GM23338 (cell line): ENCODE results near the gene ACSF3. TPM values are rescaled to one million over a fixed set of nuclear protein-coding genes. Genes with fewer than 3 reads are reported as not detected.

Experiments used
- ATAC-seq: fragments of 200-7000 bp; cut with Tn5 transposase; 3 replicates; pipeline ENCODE4 v1.9.1; 2020
- DNase-seq: peaks from one replicate; pipeline ENCODE4 v3.0.0-alpha.2; 2015; ENCODE audit warnings: low spot score
- H2AFZ ChIP-seq: fragments of 200-600 bp; sonication (generic); 2 replicates; pipeline ENCODE4 v1.8.0; 2016; ENCODE audit warnings: antibody characterized with exemption, mild to moderate bottlenecking, moderate library complexity
- H3F3A ChIP-seq: fragments of 200-600 bp; sonication (generic); replicated peaks from 2 replicates; pipeline ENCODE4 v1.8.0; 2017; ENCODE audit warnings: antibody characterized with exemption, mixed run types, low read depth
- H3K27ac ChIP-seq: fragments of 200-600 bp; sonication (generic); 2 replicates; pipeline ENCODE4 v1.6.1; 2016; ENCODE audit warnings: low read depth
- H3K27me3 ChIP-seq: fragments of 200-600 bp; sonication (generic); 2 replicates; pipeline ENCODE4 v1.8.0; 2016; ENCODE audit warnings: mild to moderate bottlenecking, mixed run types, moderate library complexity; ENCODE audit not compliant: insufficient read depth
- H3K36me3 ChIP-seq: fragments of 200-600 bp; sonication (generic); 2 replicates; pipeline ENCODE4 v1.8.0; 2016; ENCODE audit warnings: mild to moderate bottlenecking; ENCODE audit not compliant: insufficient read depth
- H3K4me1 ChIP-seq: fragments of 200-600 bp; sonication (generic); 2 replicates; pipeline ENCODE4 v1.8.0; 2016; ENCODE audit warnings: mild to moderate bottlenecking, moderate library complexity; ENCODE audit not compliant: insufficient read depth
- H3K4me2 ChIP-seq: fragments of 200-600 bp; sonication (generic); 2 replicates; pipeline ENCODE4 v1.7.1; 2017; ENCODE audit warnings: mixed run types
- H3K4me3 ChIP-seq: fragments of 200-600 bp; sonication (generic); 2 replicates; pipeline ENCODE4 v1.6.1; 2016; ENCODE audit warnings: mixed run types
- H3K79me2 ChIP-seq: fragments of 200-600 bp; sonication (generic); replicated peaks from 2 replicates; pipeline ENCODE4 v1.8.0; 2017; ENCODE audit warnings: mild to moderate bottlenecking; ENCODE audit not compliant: insufficient read depth
- H3K9me2 ChIP-seq: fragments of 200-600 bp; sonication (generic); 2 replicates; pipeline ENCODE4 v1.8.0; 2017; ENCODE audit not compliant: insufficient read depth
- H4K20me1 ChIP-seq: fragments of 200-600 bp; sonication (generic); replicated peaks from 2 replicates; pipeline ENCODE4 v1.8.0; 2017; ENCODE audit warnings: mild to moderate bottlenecking; ENCODE audit not compliant: insufficient read depth
- H3K27ac Mint-ChIP-seq: 2 replicates; pipeline ENCODE4 v1.8.0; 2020; ENCODE audit warnings: inconsistent platforms, mild to moderate bottlenecking, moderate library complexity, mixed read lengths
- H3K27me3 Mint-ChIP-seq: 3 replicates; pipeline ENCODE4 v1.8.0; 2022; ENCODE audit warnings: low read depth, mild to moderate bottlenecking, moderate library complexity, mixed read lengths, inconsistent platforms; ENCODE audit not compliant: insufficient read depth, poor library complexity
- H3K36me3 Mint-ChIP-seq: 3 replicates; pipeline ENCODE4 v1.8.0; 2021; ENCODE audit warnings: low read depth, mild to moderate bottlenecking, inconsistent platforms, moderate library complexity, mixed read lengths
- H3K4me1 Mint-ChIP-seq: 3 replicates; pipeline ENCODE4 v1.8.0; 2020; ENCODE audit warnings: mild to moderate bottlenecking, inconsistent platforms, mixed read lengths
- H3K4me3 Mint-ChIP-seq: 3 replicates; pipeline ENCODE4 v1.8.0; 2021; ENCODE audit warnings: moderate library complexity, mild to moderate bottlenecking, inconsistent platforms, mixed read lengths
- H3K9me3 Mint-ChIP-seq: 3 replicates; pipeline ENCODE4 v1.8.0; 2020; ENCODE audit warnings: moderate library complexity, mild to moderate bottlenecking, inconsistent platforms, mixed read lengths
- CREB1 ChIP-seq: fragments of 250-450 bp; sonication (Bioruptor Pico); IDR thresholded peaks from 2 replicates; pipeline ENCODE4 v1.5.0; 2020; ENCODE audit warnings: low read depth, mild to moderate bottlenecking, moderate library complexity
- CTCF ChIP-seq, 2 experiments: fragments of 200-600 bp in 1 of 2; sonication (generic) in 1 of 2; conservative IDR thresholded peaks; 2 replicates each; pipeline versions ENCODE4 v1.5.1 to v1.6.1; 2016 to 2017; ENCODE audit warnings: antibody characterized with exemption in 2 of 2, low read depth in 2 of 2, mild to moderate bottlenecking in 2 of 2, moderate library complexity in 1 of 2
- ETS1 ChIP-seq: IDR thresholded peaks from 2 replicates; pipeline ENCODE4 v1.6.1; 2016; ENCODE audit warnings: antibody characterized with exemption
- EZH2phosphoT487 ChIP-seq: fragments of 200-600 bp; sonication (generic); IDR thresholded peaks from one replicate; pipeline ENCODE4 v1.8.1; 2018; ENCODE audit warnings: antibody characterized with exemption; ENCODE audit not compliant: unreplicated experiment
- JUNB ChIP-seq: IDR thresholded peaks from one replicate; pipeline ENCODE4 v1.6.1; 2016; ENCODE audit warnings: antibody characterized with exemption; ENCODE audit not compliant: unreplicated experiment
- NANOG ChIP-seq: IDR thresholded peaks from 2 replicates; pipeline ENCODE4 v1.6.1; 2016; ENCODE audit warnings: antibody characterized with exemption, borderline replicate concordance
- POLR2AphosphoS5 ChIP-seq: IDR thresholded peaks from 2 replicates; pipeline ENCODE4 v1.6.1; 2016; ENCODE audit warnings: antibody characterized with exemption, low read depth
- REST ChIP-seq: IDR thresholded peaks from one replicate; pipeline ENCODE4 v1.6.1; 2018; ENCODE audit warnings: antibody characterized with exemption; ENCODE audit not compliant: unreplicated experiment
- STAT1 ChIP-seq: IDR thresholded peaks from one replicate; pipeline ENCODE4 v1.6.1; 2016; ENCODE audit warnings: antibody characterized with exemption; ENCODE audit not compliant: unreplicated experiment
- ZNF114 ChIP-seq: fragments of 250-450 bp; sonication (Bioruptor Pico); IDR thresholded peaks from 2 replicates; pipeline ENCODE4 v1.5.0; 2020; ENCODE audit warnings: mild to moderate bottlenecking, moderate library complexity
- ZNF462 ChIP-seq: fragments of 250-450 bp; sonication (Bioruptor Pico); IDR thresholded peaks from 2 replicates; pipeline ENCODE4 v1.5.0; 2020; ENCODE audit warnings: mild to moderate bottlenecking, moderate library complexity
- polyA plus RNA-seq: library from polyadenylated mRNA; unstranded; fragments of >200 nt; fragmentation: Nextera tagmentation; extraction: Ambion mirVana; gene quantifications from 2 replicates; pipeline ENCODE4 v1.2.1, GENCODE V29; 2016
- total RNA-seq: library from RNA; depleted of rRNA; stranded (reverse); fragments of >200 nt; shearing (Covaris generic); gene quantifications from 2 replicates; pipeline ENCODE4 v1.2.3, GENCODE V29; 2014

Gene ACSF3
- total and polyA plus RNA-seq, 2 experiments from 2014 or later = 12.8 to 23.1 TPM

- peaks cover 13% of the 10 kb centered on the region for H3K4me1 Mint-ChIP-seq
- H3K27ac Mint-ChIP-seq = no peak overlapping the region
- Histone ChIP-seq H3F3A (no peaks in the 10 kb centered on the region), H3K4me3 (no peak overlapping the region), H3K27ac (peak overlapping the region; percentile 50; the same call in 1 of the 2 replicates), H3K36me3 (no peaks in the 10 kb centered on the region), H2AFZ (no peak overlapping the region), H3K9me2 (no peaks in the 10 kb centered on the region), H3K27me3 (no peaks in the 10 kb centered on the region), H3K79me2 (no peaks in the 10 kb centered on the region), H3K4me1 (peaks cover 12% of the 10 kb centered on the region), H4K20me1 (no peaks in the 10 kb centered on the region), H3K4me2 (peak overlapping the region; percentile 60)
- peak; percentile 61 for DNase-seq
- no peak overlapping the region for H3K4me3 Mint-ChIP-seq
- H3K36me3 Mint-ChIP-seq = no peaks in the 10 kb centered on the region
- no peak; the same call in 2 of the 3 replicates for ATAC-seq
- TF ChIP-seq CREB1 (CRISPR knock-in tag) (no peak), JUNB (no peak), ETS1 (no peak), NANOG (no peak), POLR2AphosphoS5 (no peak), REST (no peak), ZNF114 (CRISPR knock-in tag) (no peak), STAT1 (no peak), ZNF462 (no peak), EZH2phosphoT487 (no peak), CTCF (conservative IDR thresholded peaks at IDR 0.05; ENCODE audit: low read depth in 2 of 2) (no peak)
- no peaks in the 10 kb centered on the region for H3K9me3 Mint-ChIP-seq
- H3K27me3 Mint-ChIP-seq = peaks cover 14% of the 10 kb centered on the region
Measured at GRCh38 chr16:89174055-89174827, 80.6 kb downstream of the ACSF3 start.
